OCI-M2 (cell line): ENCODE data around the gene TLR3.

Experiments used
- DNase-seq: peaks from one replicate; lab custom pipeline; 2025; ENCODE audit not compliant: unreplicated experiment; lab: John Stamatoyannopoulos, UW

Gene TLR3

DNA sequence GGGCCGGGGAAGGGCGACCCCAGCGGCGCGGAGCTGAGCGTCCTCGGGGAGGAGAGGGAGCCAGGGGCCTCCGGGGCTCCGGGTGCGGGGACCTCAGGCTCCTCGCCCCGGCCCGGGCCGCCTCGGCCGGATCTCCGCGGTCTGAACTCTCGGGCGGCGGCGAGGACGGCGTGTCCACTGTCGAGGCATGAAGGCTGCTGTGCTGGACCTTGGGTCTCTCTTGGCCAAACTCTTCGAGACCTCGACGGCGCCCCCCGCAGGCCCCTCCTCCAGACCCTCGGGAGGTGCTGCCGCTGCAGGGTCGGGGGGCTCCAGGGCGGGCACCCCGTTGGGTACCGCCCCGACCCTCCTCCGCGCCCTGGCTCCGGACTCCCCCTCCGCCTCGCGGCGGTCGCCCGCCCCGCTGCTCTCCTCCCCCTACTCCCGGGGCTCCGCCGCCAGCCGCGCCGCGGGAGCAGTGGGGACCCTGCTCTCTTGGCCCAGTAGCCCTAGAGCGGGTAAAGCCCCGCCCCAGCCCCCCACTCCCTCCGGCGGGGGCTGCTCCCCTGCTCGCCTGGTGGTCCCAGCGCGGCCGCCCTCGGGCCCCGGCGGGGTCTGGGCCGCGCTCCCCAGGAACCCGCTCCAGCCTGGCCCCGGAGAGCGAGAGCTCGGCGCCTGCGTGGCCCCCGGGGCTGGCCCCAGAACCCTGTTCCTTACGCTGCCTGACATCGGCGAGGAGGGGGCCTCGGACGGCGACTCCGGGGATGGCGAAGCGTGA lies 36.1 kb downstream of the TLR3 start:
- no peak for DNase-seq

DNA sequence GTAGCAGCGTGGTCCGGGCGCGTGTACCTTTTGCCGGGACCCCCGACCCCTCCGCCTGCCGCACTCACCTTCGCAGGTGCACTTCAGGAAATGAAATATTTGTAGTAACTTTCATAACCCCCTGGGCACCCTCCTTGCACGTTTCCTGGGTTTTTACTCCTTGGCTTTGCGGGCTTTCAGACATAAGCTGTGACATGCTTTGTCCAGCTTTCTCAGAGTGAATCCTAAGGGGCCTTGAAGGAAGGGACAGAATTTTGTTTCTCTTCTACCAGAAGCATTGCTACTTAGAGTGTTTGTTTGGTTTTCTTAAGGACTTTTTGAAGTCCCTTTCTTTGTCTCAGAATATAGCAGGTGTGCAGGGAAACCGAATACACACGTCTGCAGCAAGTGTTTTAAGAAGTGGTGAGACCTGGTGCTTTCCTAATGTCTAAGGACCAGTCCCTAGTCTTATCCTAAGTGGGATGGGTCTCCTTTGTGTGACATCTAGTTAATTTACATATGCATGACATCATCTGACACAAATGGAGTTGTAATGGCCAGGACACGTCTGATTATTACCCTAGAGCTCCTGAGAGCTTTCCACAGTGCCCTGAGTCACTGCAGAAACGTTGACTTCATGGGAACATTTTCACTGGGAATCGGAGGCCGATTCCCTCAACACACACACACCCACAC lies 36.8 kb downstream of the TLR3 start:
- no peak for DNase-seq

DNA sequence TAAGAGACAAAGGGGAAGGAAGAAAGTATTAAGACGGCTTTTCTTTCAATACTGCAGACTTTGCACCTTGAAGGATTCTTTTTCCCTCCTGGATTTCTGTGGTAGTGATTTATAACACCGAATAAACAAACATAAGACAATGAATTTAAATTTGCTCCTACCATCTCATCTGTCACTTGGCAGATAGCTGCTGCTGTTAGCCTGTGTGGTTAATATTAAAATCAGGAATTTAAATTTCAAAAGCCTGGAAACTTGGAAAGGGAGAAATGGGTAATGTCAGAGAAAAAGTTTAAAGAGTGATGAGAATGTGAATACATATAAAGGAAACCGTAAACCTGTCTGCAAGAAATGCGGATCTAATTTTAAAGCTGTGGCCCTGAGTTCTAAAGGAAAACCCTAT lies 39.0 kb downstream of the TLR3 start:
- no peak for DNase-seq

DNA sequence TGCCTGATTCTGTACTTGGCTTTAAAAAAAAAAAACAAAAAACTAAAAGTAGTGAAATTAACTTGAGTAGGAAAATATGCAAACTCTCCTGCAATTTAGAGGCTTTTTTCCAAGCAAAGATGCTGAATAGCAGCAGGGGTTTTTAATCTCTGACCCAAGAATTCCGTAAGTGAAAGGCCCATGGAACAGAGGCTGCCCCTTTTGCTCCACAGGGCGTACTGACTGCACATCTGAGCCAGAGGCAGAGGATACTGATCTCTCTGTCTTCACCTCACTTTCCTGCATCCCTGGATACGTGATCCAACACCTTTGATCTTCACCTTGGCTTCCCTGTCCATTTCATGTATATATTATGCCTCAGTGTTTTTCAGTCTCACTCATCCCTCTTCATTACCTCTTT lies 39.4 kb downstream of the TLR3 start:
- no peak for DNase-seq

DNA sequence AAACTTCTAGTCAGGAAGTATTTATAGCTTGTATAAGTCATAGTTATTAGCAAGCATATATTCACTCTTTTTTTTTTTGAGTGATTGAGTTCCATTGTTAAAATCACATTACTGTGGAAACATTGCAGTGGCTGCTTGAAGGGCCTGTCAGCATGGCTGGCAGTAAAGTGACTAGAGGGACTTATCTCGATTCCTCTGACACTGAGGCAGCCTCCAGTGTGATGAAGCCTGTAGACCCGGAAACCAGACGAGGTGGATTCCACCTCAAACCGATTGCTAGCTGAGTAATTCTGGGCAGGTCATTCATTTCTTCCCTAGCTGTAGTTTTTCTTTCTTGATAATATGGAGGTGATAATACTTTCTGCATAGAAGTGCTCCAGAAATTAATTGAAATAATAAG lies 40.3 kb downstream of the TLR3 start:
- no peak for DNase-seq

DNA sequence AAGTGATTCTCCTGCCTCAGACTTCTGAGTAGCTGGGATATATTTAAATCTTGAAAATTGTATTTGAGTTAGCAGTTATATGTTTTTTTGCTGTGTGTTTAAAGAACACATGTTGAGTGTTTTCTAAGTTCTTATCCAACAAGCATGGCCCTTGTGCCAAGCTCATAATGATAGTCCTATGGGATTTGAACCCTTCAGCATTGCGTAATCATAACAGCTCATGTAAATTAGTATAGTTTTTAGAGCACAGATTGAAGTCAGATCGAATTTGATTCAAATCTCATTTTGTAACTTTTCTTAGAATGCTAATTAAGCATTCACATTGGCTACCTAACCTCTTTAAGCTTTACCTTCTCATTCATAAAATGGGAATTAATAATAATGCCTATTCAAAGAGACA lies 47.7 kb downstream of the TLR3 start:
- DNase-seq, result no peak

DNA sequence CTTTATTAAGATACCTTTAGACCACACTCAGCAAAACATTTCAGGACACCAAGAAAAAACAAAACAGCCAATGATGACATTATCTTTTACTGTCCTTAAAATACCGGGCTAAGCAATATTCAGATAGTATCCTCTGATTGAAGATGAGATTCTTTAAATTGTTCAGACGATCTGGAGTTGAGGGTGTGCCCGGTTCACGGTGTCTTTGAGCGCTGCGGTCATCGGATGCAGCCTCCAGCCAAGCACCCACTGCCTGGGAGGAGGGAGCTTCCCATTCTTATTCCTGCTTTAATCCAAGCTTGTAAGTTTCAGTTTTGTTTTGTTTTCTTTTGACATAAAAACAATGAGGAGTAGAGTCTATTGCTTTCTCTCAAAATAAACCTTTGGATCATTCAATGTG lies 49.6 kb downstream of the TLR3 start:
- no peak for DNase-seq

DNA sequence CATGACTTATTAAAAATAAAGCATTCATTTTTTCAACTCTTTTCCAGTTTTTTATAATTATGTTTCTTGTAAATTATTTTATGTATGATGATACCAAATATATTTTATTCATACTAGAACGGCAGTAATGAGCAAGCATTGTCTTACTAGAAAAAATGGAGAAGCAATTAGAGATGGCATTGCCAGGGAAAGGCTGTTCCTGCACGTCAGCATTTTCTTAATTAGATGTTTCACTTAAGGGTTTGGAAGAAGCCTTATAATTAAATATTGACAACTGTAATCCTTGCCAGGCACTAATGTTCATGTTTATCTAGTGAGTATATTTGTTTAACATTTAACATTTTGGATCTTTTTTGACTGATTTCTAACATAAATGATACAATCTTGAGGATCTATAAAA lies 52.1 kb downstream of the TLR3 start:
- no peak for DNase-seq

DNA sequence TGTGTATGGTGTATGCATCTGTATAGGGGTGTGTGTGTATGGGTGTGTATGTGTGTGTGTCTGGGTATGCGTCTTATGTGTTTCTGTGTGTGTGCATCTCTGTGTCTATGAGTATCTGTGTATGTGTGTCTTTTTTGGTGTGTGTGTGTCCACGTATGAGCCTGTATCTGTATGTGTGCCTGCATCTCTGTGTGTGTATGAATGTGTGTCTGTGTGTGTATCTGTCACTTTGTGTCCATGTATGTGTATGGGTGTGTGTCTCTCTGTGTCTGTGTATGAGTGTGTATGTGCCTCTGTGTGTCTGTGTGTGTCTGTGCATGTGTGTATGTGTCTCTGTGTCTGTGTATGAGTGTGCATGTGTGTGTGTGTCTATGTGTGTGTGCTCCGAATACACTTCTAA lies 59.9 kb downstream of the TLR3 start:
- no peak for DNase-seq

DNA sequence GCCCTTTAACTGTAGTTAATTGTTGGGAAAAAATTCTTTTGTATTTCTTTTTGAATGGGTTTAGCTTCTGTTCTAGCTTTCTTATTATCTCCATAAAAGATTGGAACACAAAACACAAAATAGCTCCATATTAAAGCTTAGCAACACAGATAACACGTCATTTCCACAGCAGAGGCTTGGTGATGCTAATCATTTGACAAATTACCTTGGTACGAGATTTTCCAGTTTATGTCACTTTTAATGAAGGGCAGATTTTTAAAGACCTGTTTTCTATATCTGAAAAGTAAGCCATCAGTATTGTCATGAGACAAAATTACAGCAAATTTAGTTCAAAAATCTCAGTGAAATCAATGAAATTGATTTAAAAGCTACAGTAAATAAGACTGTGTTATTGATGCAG lies 63.0 kb downstream of the TLR3 start:
- DNase-seq, result no peak

DNA sequence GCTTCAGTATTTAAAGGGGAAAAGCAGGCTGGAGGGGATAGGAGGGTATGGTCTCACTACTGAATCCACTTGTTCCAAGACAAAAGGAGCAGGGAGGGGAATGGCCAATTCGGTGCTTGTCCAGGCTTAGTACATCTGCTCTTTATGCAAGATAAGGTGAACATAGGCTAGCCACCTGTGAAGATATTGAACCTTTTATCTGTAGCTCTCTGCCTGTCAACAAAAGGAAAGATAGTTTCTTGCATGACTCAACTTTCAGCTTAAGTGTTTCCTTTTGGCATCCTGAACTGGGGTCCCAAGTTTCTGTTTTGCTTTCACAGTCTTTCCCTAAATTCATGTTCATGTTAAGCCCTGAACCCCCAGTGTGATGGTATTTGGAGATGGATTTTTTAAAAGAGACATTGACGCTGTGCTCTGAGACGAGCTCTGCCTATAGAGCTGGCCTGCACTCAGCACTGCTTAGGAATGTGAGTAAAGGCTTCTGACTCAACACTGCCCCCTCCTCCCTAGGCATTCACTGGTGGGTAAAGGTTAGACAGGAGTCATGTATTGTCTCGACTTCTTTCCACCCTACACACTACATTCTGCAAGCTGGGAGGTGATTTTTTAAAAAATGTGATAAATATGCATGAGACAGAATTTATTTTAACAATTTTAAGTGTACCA lies 63.8 kb downstream of the TLR3 start:
- DNase-seq, result no peak

DNA sequence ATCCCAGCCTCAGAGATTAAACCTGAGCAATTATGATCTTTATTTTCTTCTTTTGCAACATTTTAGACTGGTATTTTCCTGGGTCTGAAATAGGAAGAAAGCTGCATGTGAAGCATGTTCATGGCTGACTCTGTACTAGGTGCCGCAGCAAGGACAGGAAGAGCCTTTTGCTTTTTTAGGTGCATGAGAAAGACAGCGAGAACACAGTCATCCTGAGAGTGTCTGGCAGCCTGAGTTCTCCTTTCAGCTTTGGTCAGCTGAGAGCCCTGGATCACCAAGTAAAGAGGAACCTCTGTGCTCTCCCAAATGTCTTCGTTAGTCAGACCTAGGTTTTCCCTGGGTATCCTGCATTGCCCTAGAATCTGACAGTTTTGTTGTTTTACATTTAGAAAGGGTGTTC lies 65.3 kb downstream of the TLR3 start:
- no peak for DNase-seq

DNA sequence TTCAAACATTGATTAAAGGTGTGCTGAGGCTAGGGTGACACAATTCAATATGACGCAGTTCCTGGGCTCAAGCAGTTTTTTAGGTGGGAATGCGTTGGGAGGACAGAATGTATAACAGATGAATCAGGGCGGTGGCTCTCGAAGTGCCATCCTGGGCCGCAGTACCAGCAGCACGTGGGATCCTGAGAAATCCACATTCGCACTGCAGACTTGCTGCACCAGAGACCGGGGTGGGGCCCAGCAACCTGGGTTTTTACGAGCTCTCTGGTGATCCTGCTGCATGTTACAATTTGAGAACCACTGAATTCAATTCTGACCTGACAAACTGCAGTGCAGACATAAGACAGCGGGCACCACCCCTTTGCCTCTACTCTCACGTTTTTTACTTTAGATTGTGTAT lies 65.9 kb downstream of the TLR3 start:
- no peak for DNase-seq

DNA sequence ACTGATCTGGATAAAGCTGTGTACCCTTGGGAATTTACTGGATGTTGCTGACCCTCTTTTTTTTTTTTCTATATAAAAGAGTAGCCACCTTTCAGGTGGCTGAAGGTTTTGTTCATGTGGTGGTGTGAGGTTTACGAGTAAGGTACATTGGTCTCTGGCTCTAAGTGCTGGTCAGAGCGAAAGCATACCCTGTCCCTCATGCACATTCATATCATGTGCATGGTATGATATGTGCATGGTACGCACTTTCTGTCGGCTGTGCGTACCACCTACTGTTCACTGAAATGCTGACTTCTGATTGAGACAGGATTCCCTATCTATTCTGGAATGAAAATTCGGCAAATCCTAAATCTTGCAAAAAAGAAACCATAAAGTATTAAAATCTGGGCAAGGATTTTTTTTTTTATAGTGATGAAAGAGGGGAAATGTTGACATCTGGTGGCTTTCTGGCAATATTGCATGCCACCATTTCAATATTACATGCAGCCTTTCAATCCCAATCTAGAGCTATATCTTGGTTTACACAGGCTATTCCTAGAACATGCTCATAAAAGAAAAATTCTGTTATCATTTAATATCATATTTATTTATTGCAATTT lies 68.3 kb downstream of the TLR3 start:
- DNase-seq, result no peak
